Activated naive CD8-positive, alpha-beta T cell treated with anti-CD3 and anti-CD28 coated beads, Interleukin-2, amount 50 U/mL, for 24 hours (primary cell): ENCODE measurements around the gene MBD1.
"Not testable (repeated sequence)": the region's sequence is repeated elsewhere in the genome, so short reads cannot be mapped to it uniquely, and the experiment has no call there.

Source experiments
- ATAC-seq: fragments of 150-1000 bp; cut with Tn5 transposase; one replicate; pipeline ENCODE4 v1.10.0; 2021
- DNase-seq: peaks from one replicate; pipeline ENCODE4 v3.0.0; 2021
- H3K27ac Mint-ChIP-seq: one replicate; pipeline ENCODE4 v1.8.0; 2021; ENCODE audit warnings: mild to moderate bottlenecking, mixed read lengths
- H3K27me3 Mint-ChIP-seq: one replicate; pipeline ENCODE4 v1.8.0; 2021; ENCODE audit warnings: mixed read lengths
- H3K36me3 Mint-ChIP-seq: one replicate; pipeline ENCODE4 v1.8.0; 2021; ENCODE audit warnings: low read depth, mixed read lengths
- H3K4me1 Mint-ChIP-seq: one replicate; pipeline ENCODE4 v1.8.0; 2021; ENCODE audit warnings: mixed read lengths
- H3K4me3 Mint-ChIP-seq: one replicate; pipeline ENCODE4 v1.8.0; 2021; ENCODE audit warnings: mild to moderate bottlenecking, moderate library complexity, mixed read lengths
- H3K9me3 Mint-ChIP-seq: one replicate; pipeline ENCODE4 v1.8.0; 2021; ENCODE audit warnings: mixed read lengths

MBD1 gene

GRCh38 chr18:50281295-50281971, at the start of gene MBD1:
Gene MBD1, minus strand, starts transcription at chr18:50281523. Its CDS starts 1,531 bp downstream, at chr18:50279992.
- peak; percentile 91 for ATAC-seq
- Mint-ChIP-seq H3K27me3 (no peaks in the 10 kb centered on the region), H3K4me1 (peaks cover 46% of the 10 kb centered on the region), H3K27ac (peak within 1 kb of the TSS; percentile 95), H3K9me3 (no peaks in the 10 kb centered on the region), H3K4me3 (peak within 1 kb of the TSS; percentile 98), H3K36me3 (peaks cover 59% of the 10 kb centered on the region)
- peak; percentile 93 for DNase-seq

DNA sequence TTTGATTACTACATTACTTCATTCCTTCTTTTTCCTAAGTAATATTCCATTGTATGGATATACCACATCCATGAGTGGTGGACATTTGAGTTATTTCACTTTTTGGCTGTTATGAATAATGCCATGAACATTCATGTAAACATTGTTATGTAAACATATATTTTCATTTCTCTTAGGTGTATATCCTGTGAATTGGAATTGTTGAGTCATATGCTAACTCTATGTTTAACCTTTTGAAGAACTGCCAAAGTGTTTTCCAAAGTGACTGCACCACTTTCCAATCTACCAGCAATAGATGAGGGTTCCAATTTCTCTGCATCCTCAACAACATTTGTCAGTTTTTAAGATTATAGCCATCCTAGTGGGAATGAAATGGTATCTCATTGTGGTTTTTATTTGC, 48.9 kb upstream of the MBD1 start:
- Mint-ChIP-seq H3K27ac (no peak overlapping the region), H3K36me3 (no peaks in the 10 kb centered on the region), H3K4me3 (no peak overlapping the region), H3K9me3 (peaks cover 9% of the 10 kb centered on the region), H3K27me3 (peaks cover 6% of the 10 kb centered on the region), H3K4me1 (peaks cover 4% of the 10 kb centered on the region)
- no peak for ATAC-seq
- DNase-seq: no peak

DNA sequence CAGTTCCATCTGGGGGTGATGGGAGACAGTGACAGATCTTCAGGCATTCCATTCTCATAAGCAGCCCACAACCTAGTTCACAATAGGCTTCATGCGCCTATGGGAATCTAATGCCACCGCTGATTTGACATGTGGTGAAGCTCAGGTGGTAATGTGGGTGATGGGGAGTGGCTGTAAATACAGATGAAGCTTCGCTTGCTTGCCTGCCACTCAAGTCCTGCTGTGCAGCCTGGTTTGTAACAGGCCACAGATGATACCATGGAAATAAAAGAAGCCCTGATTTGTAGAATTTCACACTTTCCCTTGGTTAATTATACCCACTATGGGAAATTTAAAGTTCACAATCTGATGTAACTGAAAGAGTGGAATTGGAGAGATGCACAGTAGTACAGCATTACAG, 46.7 kb upstream of the MBD1 start:
- H3K27ac Mint-ChIP-seq: no peak overlapping the region
- peaks cover 6% of the 10 kb centered on the region for H3K27me3 Mint-ChIP-seq
- no peak overlapping the region for H3K4me3 Mint-ChIP-seq
- H3K36me3 Mint-ChIP-seq: no peaks in the 10 kb centered on the region
- no peak for ATAC-seq
- H3K9me3 Mint-ChIP-seq: peaks cover 9% of the 10 kb centered on the region
- DNase-seq: no peak
- H3K4me1 Mint-ChIP-seq: no peaks in the 10 kb centered on the region

DNA sequence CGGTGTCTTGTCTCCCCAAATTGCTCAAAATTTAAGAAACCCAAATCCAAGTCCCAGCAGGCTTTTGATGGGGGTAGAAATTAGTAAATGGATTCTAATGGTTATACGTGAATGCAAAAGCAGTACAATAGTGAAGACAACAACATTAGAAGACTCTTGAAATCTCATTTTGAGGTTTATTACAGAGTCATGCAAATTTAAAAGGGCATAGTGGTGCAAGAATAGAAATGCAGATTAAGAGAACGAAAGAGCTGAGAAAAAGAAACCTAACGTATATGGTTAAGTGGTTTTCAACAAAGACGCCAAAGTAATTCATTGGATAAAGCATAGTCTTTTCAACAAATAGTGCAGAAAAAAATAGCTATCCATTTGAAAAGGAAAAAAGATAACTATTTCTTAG, 39.4 kb upstream of the MBD1 start:
- peak overlapping the region; percentile 7 for H3K4me3 Mint-ChIP-seq
- H3K27me3 Mint-ChIP-seq: no peaks in the 10 kb centered on the region
- no peaks in the 10 kb centered on the region for H3K9me3 Mint-ChIP-seq
- peak overlapping the region; percentile 61 for H3K27ac Mint-ChIP-seq
- peaks cover 20% of the 10 kb centered on the region for H3K4me1 Mint-ChIP-seq
- DNase-seq (no peak), ATAC-seq (peak; percentile 28)
- H3K36me3 Mint-ChIP-seq: no peaks in the 10 kb centered on the region

DNA sequence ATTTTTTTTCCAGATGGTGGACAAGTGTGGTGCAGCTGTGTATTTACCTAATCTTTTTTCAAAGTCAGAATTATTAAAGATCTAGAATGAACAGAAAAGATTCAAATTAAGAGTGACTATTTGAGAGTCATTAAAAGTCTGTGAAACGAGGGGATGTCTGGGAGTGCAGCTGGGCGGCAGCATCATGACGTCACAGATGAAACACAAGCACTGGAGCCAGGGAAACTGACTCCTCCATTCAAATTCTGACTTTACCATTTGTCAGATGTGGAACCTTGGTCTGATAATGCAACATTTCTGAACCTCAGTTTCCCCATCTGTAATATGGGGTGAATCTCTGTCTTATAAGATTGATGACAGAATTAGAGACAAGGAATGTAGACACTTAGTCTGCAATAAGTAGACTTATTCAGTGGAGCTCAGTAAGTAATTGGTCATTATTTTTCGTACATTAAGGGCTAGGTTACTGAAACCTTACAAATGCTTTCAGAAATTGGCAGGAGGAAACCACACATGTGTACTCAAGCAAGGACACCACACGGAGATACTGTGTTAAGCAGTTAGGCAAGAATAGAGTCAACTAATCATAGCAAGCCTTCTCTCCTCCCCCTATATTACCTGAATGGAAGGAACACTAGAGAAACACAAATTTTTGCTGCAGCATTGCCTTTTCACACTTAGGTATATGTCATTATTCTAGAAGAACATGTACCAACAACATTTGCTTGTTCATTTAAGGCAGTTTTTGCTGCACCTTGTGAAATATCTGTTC, 34.0 kb upstream of the MBD1 start:
- Mint-ChIP-seq H3K4me1 (peaks cover 15% of the 10 kb centered on the region), H3K9me3 (no peaks in the 10 kb centered on the region), H3K36me3 (no peaks in the 10 kb centered on the region), H3K27me3 (no peaks in the 10 kb centered on the region), H3K4me3 (no peak overlapping the region), H3K27ac (no peak overlapping the region)
- DNase-seq (no peak), ATAC-seq (no peak)

DNA sequence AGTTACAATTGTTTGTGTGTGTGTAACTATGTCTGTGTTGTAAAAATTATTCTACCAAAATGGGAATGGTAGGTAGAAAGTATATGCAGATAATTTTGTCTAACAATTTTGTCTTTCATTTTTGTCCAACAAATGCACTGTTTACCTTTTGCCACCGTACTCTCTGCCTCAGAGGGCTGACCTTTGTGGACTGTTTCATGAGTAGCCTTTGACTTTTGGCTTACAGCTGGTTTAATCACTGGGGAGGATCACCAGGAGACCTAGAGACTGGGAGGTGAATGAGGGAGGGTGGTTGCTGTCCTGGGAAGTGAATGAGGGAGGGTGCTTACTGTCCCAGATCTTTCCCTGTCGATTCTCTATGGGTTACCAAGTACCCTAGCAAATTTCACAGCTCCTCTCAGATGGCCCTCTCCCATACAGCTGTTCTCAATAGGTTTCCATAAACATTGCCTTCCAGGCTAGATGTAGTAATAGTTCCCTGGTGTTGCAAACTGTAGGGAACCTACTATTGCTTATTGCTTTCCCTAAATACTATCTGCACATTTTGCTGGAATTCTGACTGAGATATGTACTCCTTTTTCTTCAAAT, 32.6 kb upstream of the MBD1 start:
- no peaks in the 10 kb centered on the region for H3K27me3 Mint-ChIP-seq
- DNase-seq (no peak), ATAC-seq (no peak)
- H3K4me3 Mint-ChIP-seq: no peak overlapping the region
- H3K36me3 Mint-ChIP-seq: no peaks in the 10 kb centered on the region
- no peaks in the 10 kb centered on the region for H3K9me3 Mint-ChIP-seq
- peaks cover 7% of the 10 kb centered on the region for H3K4me1 Mint-ChIP-seq
- H3K27ac Mint-ChIP-seq: no peak overlapping the region

DNA sequence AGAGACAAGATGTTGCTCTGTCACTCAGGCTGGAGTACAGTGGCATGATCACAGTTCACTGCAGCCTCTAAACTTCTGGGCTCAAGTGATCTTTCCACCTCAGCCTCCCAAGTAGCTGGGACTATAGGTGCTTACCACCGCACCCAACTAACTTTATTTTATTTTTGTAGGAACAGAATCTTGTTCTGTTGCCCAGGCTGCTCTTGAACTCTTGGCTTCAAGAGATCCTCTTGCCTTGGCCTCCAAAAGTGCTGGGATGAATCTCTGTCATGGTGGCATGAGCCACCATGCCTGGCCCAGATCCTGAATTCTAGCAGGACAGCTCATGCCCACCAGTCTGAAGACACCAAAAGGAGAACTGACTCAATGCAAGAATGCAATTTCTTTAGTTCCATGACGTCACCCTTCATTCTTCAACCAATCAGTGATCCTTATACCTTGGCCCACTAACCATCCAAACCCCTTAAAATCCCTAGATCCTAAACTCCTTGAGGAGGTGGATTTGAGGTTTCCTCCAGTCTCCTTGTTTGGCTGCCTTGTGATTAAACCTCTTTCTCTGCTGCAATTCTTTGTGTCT, 31.8 kb upstream of the MBD1 start:
- Mint-ChIP-seq H3K9me3 (no peaks in the 10 kb centered on the region), H3K27me3 (no peaks in the 10 kb centered on the region), H3K27ac (no peak overlapping the region), H3K4me3 (no peak overlapping the region), H3K4me1 (peaks cover 13% of the 10 kb centered on the region), H3K36me3 (no peaks in the 10 kb centered on the region)
- ATAC-seq: no peak
- no peak for DNase-seq

DNA sequence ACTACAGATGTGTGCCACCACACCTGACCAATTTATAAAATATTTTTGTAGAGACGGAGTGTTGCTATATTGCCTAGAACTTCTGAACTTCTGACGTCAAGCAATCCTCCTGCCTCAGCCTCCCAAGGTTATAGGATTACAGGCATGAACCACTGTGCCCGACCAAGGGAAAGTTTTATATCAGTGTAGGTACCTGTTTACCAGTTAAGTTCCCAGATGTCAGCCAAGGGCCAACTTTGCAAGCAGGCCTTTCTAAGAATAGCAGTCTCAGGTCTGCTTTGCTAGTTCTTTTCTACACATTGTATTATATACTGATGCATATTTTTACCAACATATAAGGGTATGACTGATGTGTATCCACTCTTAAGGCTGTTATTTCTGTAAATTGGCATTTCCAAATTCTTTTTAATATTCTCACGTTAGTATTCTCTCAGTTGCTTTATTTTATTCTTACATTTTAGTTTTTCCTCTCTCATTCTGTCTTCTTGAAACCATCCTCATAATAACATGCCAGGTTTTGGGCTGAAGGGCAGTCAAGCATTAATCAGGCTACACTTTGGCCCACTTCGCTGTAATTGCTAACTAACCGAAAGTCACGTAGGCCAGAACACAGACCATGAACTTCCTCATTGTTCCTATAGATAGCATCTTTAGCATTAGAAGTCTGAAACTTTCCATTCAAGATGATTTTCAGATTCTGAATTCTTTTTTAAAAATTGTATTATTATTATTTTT, 31.1 kb upstream of the MBD1 start:
- H3K4me3 Mint-ChIP-seq: no peak overlapping the region
- H3K27ac Mint-ChIP-seq: no peak overlapping the region
- peaks cover 2% of the 10 kb centered on the region for H3K27me3 Mint-ChIP-seq
- H3K9me3 Mint-ChIP-seq: no peaks in the 10 kb centered on the region
- H3K36me3 Mint-ChIP-seq: no peaks in the 10 kb centered on the region
- ATAC-seq (no peak), DNase-seq (no peak)
- H3K4me1 Mint-ChIP-seq: peaks cover 19% of the 10 kb centered on the region

GRCh38 chr18:50311650-50312049, 30.3 kb upstream of the MBD1 start:
- Mint-ChIP-seq H3K27me3 (peaks cover 2% of the 10 kb centered on the region), H3K4me3 (no peak overlapping the region), H3K36me3 (no peaks in the 10 kb centered on the region), H3K4me1 (peaks cover 20% of the 10 kb centered on the region), H3K9me3 (no peaks in the 10 kb centered on the region), H3K27ac (no peak overlapping the region)
- DNase-seq (no peak), ATAC-seq (no peak)

GRCh38 chr18:50310080-50310479, 28.8 kb upstream of the MBD1 start:
- H3K36me3 Mint-ChIP-seq: no peaks in the 10 kb centered on the region
- ATAC-seq (no peak), DNase-seq (no peak)
- peaks cover 6% of the 10 kb centered on the region for H3K27me3 Mint-ChIP-seq
- no peak overlapping the region for H3K27ac Mint-ChIP-seq
- H3K4me1 Mint-ChIP-seq: peaks cover 17% of the 10 kb centered on the region
- H3K4me3 Mint-ChIP-seq: no peak overlapping the region
- peaks cover 3% of the 10 kb centered on the region for H3K9me3 Mint-ChIP-seq

DNA sequence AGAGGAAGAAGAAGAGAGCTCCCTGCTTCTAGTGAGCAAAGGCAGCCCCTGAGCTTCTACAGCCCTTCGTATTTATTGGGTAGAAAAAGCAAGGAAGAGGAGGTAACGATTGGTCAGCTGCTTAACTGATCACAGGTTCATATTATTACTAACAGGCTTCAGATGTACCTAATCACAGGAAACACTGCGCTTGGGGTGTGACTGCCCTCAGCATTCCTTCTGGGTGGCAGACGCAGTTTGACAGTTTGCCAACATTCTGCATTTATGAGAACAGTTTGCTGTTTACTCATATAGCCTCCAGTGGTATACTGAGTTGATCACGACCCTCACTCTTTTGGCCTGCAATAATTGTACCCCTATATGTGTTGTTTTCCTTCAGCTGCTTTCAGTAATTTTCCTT, 27.5 kb upstream of the MBD1 start:
- peaks cover 11% of the 10 kb centered on the region for H3K27me3 Mint-ChIP-seq
- H3K36me3 Mint-ChIP-seq, ATAC-seq, DNase-seq, H3K4me3 Mint-ChIP-seq, H3K27ac Mint-ChIP-seq, H3K9me3 Mint-ChIP-seq: not testable (repeated sequence)
- peaks cover 15% of the 10 kb centered on the region for H3K4me1 Mint-ChIP-seq

- no peaks in the 10 kb centered on the region for H3K36me3 Mint-ChIP-seq
- H3K27me3 Mint-ChIP-seq: peaks cover 16% of the 10 kb centered on the region
- H3K4me3 Mint-ChIP-seq: peak overlapping the region; percentile 88
- DNase-seq: peak; percentile 92
- ATAC-seq: peak; percentile 99
- peaks cover 13% of the 10 kb centered on the region for H3K4me1 Mint-ChIP-seq
- peak overlapping the region; percentile 87 for H3K27ac Mint-ChIP-seq
- peaks cover 5% of the 10 kb centered on the region for H3K9me3 Mint-ChIP-seq
Observed at GRCh38 chr18:50307738-50308470, 26.6 kb upstream of the MBD1 start.

GRCh38 chr18:50307400-50307737, 26.0 kb upstream of the MBD1 start:
- Mint-ChIP-seq H3K27ac (peak overlapping the region; percentile 87), H3K4me3 (peak overlapping the region; percentile 88), H3K4me1 (peaks cover 13% of the 10 kb centered on the region), H3K27me3 (peaks cover 21% of the 10 kb centered on the region), H3K9me3 (peaks cover 5% of the 10 kb centered on the region), H3K36me3 (no peaks in the 10 kb centered on the region)
- ATAC-seq (no peak), DNase-seq (no peak)

DNA sequence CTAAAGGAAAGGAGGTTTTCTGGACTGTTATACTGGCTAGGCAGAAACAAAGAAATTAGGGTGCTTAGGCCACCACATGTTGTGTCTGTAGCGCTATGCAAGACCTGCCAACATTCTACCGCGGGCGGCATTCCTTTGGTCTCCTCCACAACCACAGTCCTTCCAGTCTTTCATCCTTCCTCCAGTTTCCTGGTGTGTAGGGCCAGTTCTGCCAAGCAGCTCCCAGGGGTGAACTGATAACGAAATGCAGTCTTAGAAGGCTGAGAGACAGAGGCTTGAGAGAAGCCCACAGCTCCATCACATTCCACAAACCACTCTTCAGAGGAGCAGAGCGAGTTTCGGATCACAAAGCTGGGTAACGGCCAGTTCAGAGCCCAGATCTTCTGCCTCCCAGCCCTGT, 25.6 kb upstream of the MBD1 start:
- H3K4me1 Mint-ChIP-seq: peaks cover 13% of the 10 kb centered on the region
- ATAC-seq (no peak), DNase-seq (no peak)
- H3K36me3 Mint-ChIP-seq: no peaks in the 10 kb centered on the region
- H3K4me3 Mint-ChIP-seq: peak overlapping the region; percentile 88
- peaks cover 21% of the 10 kb centered on the region for H3K27me3 Mint-ChIP-seq
- H3K27ac Mint-ChIP-seq: no peak overlapping the region
- H3K9me3 Mint-ChIP-seq: peaks cover 5% of the 10 kb centered on the region
